ENCODE data around the gene DDX10.
A peak's percentile ranks its signal among the peaks of the same experiment; 100 is the strongest.

The DDX10 gene

GRCh38 chr11:108766596-108767173, 101.8 kb downstream of the DDX10 start:
- no peak overlapping the region for H4K5ac ChIP-seq (ENCODE audit: low read length)
- peaks cover under 1% of the 10 kb centered on the region for H3K79me2 ChIP-seq (ENCODE audit: control insufficient read depth, insufficient read depth, low read length)
- H4K8ac ChIP-seq (ENCODE audit: low read depth, low read length), result no peak overlapping the region
- H3K23ac ChIP-seq (ENCODE audit: low read length), result no peak overlapping the region
- no peak overlapping the region for H2AK5ac ChIP-seq (ENCODE audit: low read length)
- WGBS (ENCODE audit: extremely low coverage, insufficient coverage, low lambda C conversion rate), result 100% methylated on average over 2 of the region's 6 CpGs
- no peak overlapping the region for H2BK15ac ChIP-seq (replicated peaks; ENCODE audit: low read depth)
- no peak overlapping the region for H3K27ac ChIP-seq (ENCODE audit: low read depth, low read length)
- no peak overlapping the region for H3K4me2 ChIP-seq (ENCODE audit: low read length)
- no peak overlapping the region for H2BK5ac ChIP-seq (ENCODE audit: low read length)
- H3K9ac ChIP-seq (ENCODE audit: low read length), result no peak overlapping the region
- H3K56ac ChIP-seq (ENCODE audit: low read length), result no peak overlapping the region
- no peak overlapping the region for H3K4ac ChIP-seq (ENCODE audit: low read depth, low read length)
- no peak for DNase-seq
- no peaks in the 10 kb centered on the region for H3K27me3 ChIP-seq (ENCODE audit: insufficient read depth, low read length, poor library complexity)
- no peaks in the 10 kb centered on the region for H3K36me3 ChIP-seq (ENCODE audit: control insufficient read depth, insufficient read depth, low read length)
- H2BK120ac ChIP-seq (ENCODE audit: low read depth, low read length), result no peak overlapping the region
- H3K4me3 ChIP-seq (ENCODE audit: low read length), result no peak overlapping the region
- H3K18ac ChIP-seq (ENCODE audit: low read length), result no peak overlapping the region
- no peaks in the 10 kb centered on the region for H3K4me1 ChIP-seq (ENCODE audit: control insufficient read depth, low read depth, low read length)
- H3K79me1 ChIP-seq (ENCODE audit: low read length), result peaks cover 2% of the 10 kb centered on the region

- no peak overlapping the region for H3K27ac ChIP-seq (ENCODE audit: low read depth, low read length)
- H3K9ac ChIP-seq (ENCODE audit: low read length), result no peak overlapping the region
- no peak overlapping the region for H2AK5ac ChIP-seq (ENCODE audit: low read length)
- H2BK120ac ChIP-seq (ENCODE audit: low read depth, low read length), result no peak overlapping the region
- no peak overlapping the region for H3K18ac ChIP-seq (ENCODE audit: low read length)
- no peak overlapping the region for H4K8ac ChIP-seq (ENCODE audit: low read depth, low read length)
- H3K4me1 ChIP-seq (ENCODE audit: control insufficient read depth, low read depth, low read length), result no peaks in the 10 kb centered on the region
- H3K79me2 ChIP-seq (ENCODE audit: control insufficient read depth, insufficient read depth, low read length), result peaks cover 2% of the 10 kb centered on the region
- H3K56ac ChIP-seq (ENCODE audit: low read length), result no peak overlapping the region
- no peak overlapping the region for H3K4ac ChIP-seq (ENCODE audit: low read depth, low read length)
- H3K36me3 ChIP-seq (ENCODE audit: control insufficient read depth, insufficient read depth, low read length), result no peaks in the 10 kb centered on the region
- no peak overlapping the region for H2BK15ac ChIP-seq (replicated peaks; ENCODE audit: low read depth)
- H3K23ac ChIP-seq (ENCODE audit: low read length), result no peak overlapping the region
- H2BK5ac ChIP-seq (ENCODE audit: low read length), result no peak overlapping the region
- H3K79me1 ChIP-seq (ENCODE audit: low read length), result peaks cover 6% of the 10 kb centered on the region
- no peak overlapping the region for H3K4me2 ChIP-seq (ENCODE audit: low read length)
- no peaks in the 10 kb centered on the region for H3K27me3 ChIP-seq (ENCODE audit: insufficient read depth, low read length, poor library complexity)
- no CpG with 5 or more reads among the region's 3 CpGs for WGBS (ENCODE audit: extremely low coverage, insufficient coverage, low lambda C conversion rate)
- DNase-seq, result no peak
- no peak overlapping the region for H4K5ac ChIP-seq (ENCODE audit: low read length)
- no peak overlapping the region for H3K4me3 ChIP-seq (ENCODE audit: low read length)
Measured at GRCh38 chr11:108768370-108768769, 103.5 kb downstream of the DDX10 start.

- no peak overlapping the region for H4K5ac ChIP-seq (ENCODE audit: low read length)
Measured at GRCh38 chr11:108768964-108769363, 104.1 kb downstream of the DDX10 start.

GRCh38 chr11:108774037-108774730, 109.3 kb downstream of the DDX10 start:
- Histone ChIP-seq H3K4me2 (ENCODE audit: low read length) (no peak overlapping the region), H3K27ac (ENCODE audit: low read depth, low read length) (no peak overlapping the region), H3K18ac (ENCODE audit: low read length) (no peak overlapping the region), H3K23ac (ENCODE audit: low read length) (no peak overlapping the region), H3K36me3 (ENCODE audit: control insufficient read depth, insufficient read depth, low read length) (no peaks in the 10 kb centered on the region), H2BK15ac (replicated peaks; ENCODE audit: low read depth) (no peak overlapping the region), H3K4me3 (ENCODE audit: low read length) (no peak overlapping the region), H3K4ac (ENCODE audit: low read depth, low read length) (no peak overlapping the region), H2BK120ac (ENCODE audit: low read depth, low read length) (no peak overlapping the region), H3K79me1 (ENCODE audit: low read length) (peaks cover 4% of the 10 kb centered on the region), H3K56ac (ENCODE audit: low read length) (no peak overlapping the region), H4K5ac (ENCODE audit: low read length) (no peak overlapping the region), H4K8ac (ENCODE audit: low read depth, low read length) (no peak overlapping the region), H3K79me2 (ENCODE audit: control insufficient read depth, insufficient read depth, low read length) (peaks cover 2% of the 10 kb centered on the region), H3K4me1 (ENCODE audit: control insufficient read depth, low read depth, low read length) (no peaks in the 10 kb centered on the region), H3K27me3 (ENCODE audit: insufficient read depth, low read length, poor library complexity) (no peaks in the 10 kb centered on the region), H2AK5ac (ENCODE audit: low read length) (no peak overlapping the region), H3K9ac (ENCODE audit: low read length) (no peak overlapping the region), H2BK5ac (ENCODE audit: low read length) (no peak overlapping the region)
- no CpG with 5 or more reads among the region's 5 CpGs for WGBS (ENCODE audit: extremely low coverage, insufficient coverage, low lambda C conversion rate)
- DNase-seq, result no peak

More at GRCh38 chr11:108768964-108769363, 104.1 kb downstream of the DDX10 start:
- H3K56ac ChIP-seq (ENCODE audit: low read length), result no peak overlapping the region
- no peak overlapping the region for H2AK5ac ChIP-seq (ENCODE audit: low read length)
- H3K79me2 ChIP-seq (ENCODE audit: control insufficient read depth, insufficient read depth, low read length), result peaks cover 2% of the 10 kb centered on the region
- H2BK120ac ChIP-seq (ENCODE audit: low read depth, low read length), result no peak overlapping the region
- no peaks in the 10 kb centered on the region for H3K27me3 ChIP-seq (ENCODE audit: insufficient read depth, low read length, poor library complexity)
- no CpG with 5 or more reads among the region's 1 CpG for WGBS (ENCODE audit: extremely low coverage, insufficient coverage, low lambda C conversion rate)
- H3K4me3 ChIP-seq (ENCODE audit: low read length), result no peak overlapping the region
- H3K36me3 ChIP-seq (ENCODE audit: control insufficient read depth, insufficient read depth, low read length), result no peaks in the 10 kb centered on the region
- H3K27ac ChIP-seq (ENCODE audit: low read depth, low read length), result no peak overlapping the region
- peaks cover 6% of the 10 kb centered on the region for H3K79me1 ChIP-seq (ENCODE audit: low read length)
- H3K4me2 ChIP-seq (ENCODE audit: low read length), result no peak overlapping the region
- no peak overlapping the region for H3K23ac ChIP-seq (ENCODE audit: low read length)
- DNase-seq, result no peak
- no peak overlapping the region for H3K4ac ChIP-seq (ENCODE audit: low read depth, low read length)
- no peak overlapping the region for H3K9ac ChIP-seq (ENCODE audit: low read length)
- no peak overlapping the region for H2BK15ac ChIP-seq (replicated peaks; ENCODE audit: low read depth)
- no peak overlapping the region for H3K18ac ChIP-seq (ENCODE audit: low read length)
- no peak overlapping the region for H2BK5ac ChIP-seq (ENCODE audit: low read length)
- no peaks in the 10 kb centered on the region for H3K4me1 ChIP-seq (ENCODE audit: control insufficient read depth, low read depth, low read length)
- no peak overlapping the region for H4K8ac ChIP-seq (ENCODE audit: low read depth, low read length)

GRCh38 chr11:108775324-108775723, 110.5 kb downstream of the DDX10 start:
- peak; percentile 62 for DNase-seq
- Histone ChIP-seq H2BK5ac (ENCODE audit: low read length) (no peak overlapping the region), H3K9ac (ENCODE audit: low read length) (no peak overlapping the region), H3K4me2 (ENCODE audit: low read length) (no peak overlapping the region), H3K79me2 (ENCODE audit: control insufficient read depth, insufficient read depth, low read length) (peaks cover 2% of the 10 kb centered on the region), H3K4ac (ENCODE audit: low read depth, low read length) (no peak overlapping the region), H3K18ac (ENCODE audit: low read length) (no peak overlapping the region), H3K79me1 (ENCODE audit: low read length) (peaks cover 4% of the 10 kb centered on the region), H3K56ac (ENCODE audit: low read length) (no peak overlapping the region), H2BK15ac (replicated peaks; ENCODE audit: low read depth) (no peak overlapping the region), H4K5ac (ENCODE audit: low read length) (no peak overlapping the region), H2AK5ac (ENCODE audit: low read length) (no peak overlapping the region), H2BK120ac (ENCODE audit: low read depth, low read length) (no peak overlapping the region), H3K4me1 (ENCODE audit: control insufficient read depth, low read depth, low read length) (no peaks in the 10 kb centered on the region), H3K36me3 (ENCODE audit: control insufficient read depth, insufficient read depth, low read length) (no peaks in the 10 kb centered on the region), H3K4me3 (ENCODE audit: low read length) (no peak overlapping the region), H3K27ac (ENCODE audit: low read depth, low read length) (no peak overlapping the region), H4K8ac (ENCODE audit: low read depth, low read length) (no peak overlapping the region), H3K27me3 (ENCODE audit: insufficient read depth, low read length, poor library complexity) (no peaks in the 10 kb centered on the region), H3K23ac (ENCODE audit: low read length) (no peak overlapping the region)
- no CpG with 5 or more reads among the region's 1 CpG for WGBS (ENCODE audit: extremely low coverage, insufficient coverage, low lambda C conversion rate)

All from mesendoderm (in vitro differentiated cells).